PC-9 (cell line): ENCODE results near the gene PKD1L1. TPM values are rescaled to one million over a fixed set of nuclear protein-coding genes. Genes with fewer than 3 reads are reported as not detected.

Source experiments
- BruUV-seq: library from RNA; stranded (reverse); fragments of 400-500 nt; replicated peaks from 2 replicates; lab custom pipeline; 2021; lab: Mats Ljungman, UMichigan
- CTCF ChIA-PET: fragments of 300-600 bp; sonication (Branson Sonifier 250); formaldehyde crosslinking; loops from one replicate; lab custom pipeline; 2022; ENCODE audit warnings: antibody characterized with exemption; lab: Charles Lee
- POLR2A ChIA-PET: fragments of 300-600 bp; sonication (Branson Sonifier 250); formaldehyde crosslinking; loops from one replicate; lab custom pipeline; 2022; ENCODE audit warnings: antibody characterized with exemption; ENCODE audit not compliant: unreplicated experiment; lab: Charles Lee
- DNase-seq, 2 experiments: peaks; one replicate each; pipeline versions ENCODE4 v3.0.0 to v3.0.0-alpha.2; 2015 to 2022; ENCODE audit warnings: mixed read lengths in 1 of 2
- H2AFZ ChIP-seq: fragments of 200-600 bp; sonication (generic); 2 replicates; pipeline ENCODE4 v1.8.1; 2017; ENCODE audit warnings: antibody characterized with exemption
- H3F3A ChIP-seq: fragments of 200-600 bp; sonication (generic); 2 replicates; pipeline ENCODE4 v1.8.1; 2017; ENCODE audit warnings: antibody characterized with exemption, mild to moderate bottlenecking, low read depth; ENCODE audit not compliant: insufficient read depth
- H3K27ac ChIP-seq: fragments of 200-600 bp; sonication (generic); 2 replicates; pipeline ENCODE4 v1.6.1; 2016; ENCODE audit warnings: mixed run types
- H3K27me3 ChIP-seq: fragments of 200-600 bp; sonication (generic); 2 replicates; pipeline ENCODE4 v1.6.1; 2016; ENCODE audit warnings: low read depth, mixed run types; ENCODE audit not compliant: insufficient read depth
- H3K36me3 ChIP-seq: fragments of 200-600 bp; sonication (generic); 2 replicates; pipeline ENCODE4 v1.6.1; 2016; ENCODE audit warnings: low read depth, mixed run types
- H3K4me1 ChIP-seq: fragments of 200-600 bp; sonication (generic); replicated peaks from 2 replicates; pipeline ENCODE4 v1.6.1; 2016; ENCODE audit warnings: mixed run types; ENCODE audit not compliant: insufficient read depth
- H3K4me2 ChIP-seq: fragments of 200-600 bp; sonication (generic); 2 replicates; pipeline ENCODE4 v1.6.1; 2017; ENCODE audit warnings: mixed run types
- H3K4me3 ChIP-seq: fragments of 200-600 bp; sonication (generic); 2 replicates; pipeline ENCODE4 v1.6.1; 2016; ENCODE audit warnings: mixed run types
- H3K79me2 ChIP-seq: fragments of 200-600 bp; sonication (generic); 2 replicates; pipeline ENCODE4 v1.6.1; 2017; ENCODE audit warnings: low read depth, mixed run types
- H3K9me2 ChIP-seq: fragments of 200-600 bp; sonication (generic); 2 replicates; pipeline ENCODE4 v1.8.1; 2017; ENCODE audit warnings: mild to moderate bottlenecking; ENCODE audit not compliant: insufficient read depth
- H3K9me3 ChIP-seq: fragments of 200-600 bp; sonication (generic); 2 replicates; pipeline ENCODE4 v1.8.1; 2016; ENCODE audit warnings: low read depth; ENCODE audit not compliant: insufficient read depth
- H4K20me1 ChIP-seq: fragments of 200-600 bp; sonication (generic); 2 replicates; pipeline ENCODE4 v1.8.1; 2017; ENCODE audit not compliant: insufficient read depth
- EZH2 ChIP-seq: fragments of 200-600 bp; sonication (generic); IDR thresholded peaks from 2 replicates; pipeline ENCODE4 v1.8.0; 2017; ENCODE audit warnings: antibody characterized with exemption, low read depth
- intact Hi-C: fragments of 100-400 bp; cut with micrococcal nuclease; formaldehyde crosslinking; loops from one replicate; pipeline ENCODE4 v1.10.0; 2022; ENCODE audit not compliant: unreplicated experiment
- total RNA-seq: library from RNA; stranded (reverse); gene quantifications from 2 replicates; pipeline ENCODE4 v1.2.3, GENCODE V29; 2021
- TF ChIP-seq, protein P1 (sequence below): fragments of 200-600 bp; sonication (generic); conservative IDR thresholded peaks from 2 replicates; pipeline ENCODE4 v1.6.1; 2017; ENCODE audit warnings: mixed run types, antibody characterized with exemption, mild to moderate bottlenecking, moderate library complexity

PKD1L1 gene
- total RNA-seq, 1 experiment from 2014 or later = 0.07 TPM

DNA sequence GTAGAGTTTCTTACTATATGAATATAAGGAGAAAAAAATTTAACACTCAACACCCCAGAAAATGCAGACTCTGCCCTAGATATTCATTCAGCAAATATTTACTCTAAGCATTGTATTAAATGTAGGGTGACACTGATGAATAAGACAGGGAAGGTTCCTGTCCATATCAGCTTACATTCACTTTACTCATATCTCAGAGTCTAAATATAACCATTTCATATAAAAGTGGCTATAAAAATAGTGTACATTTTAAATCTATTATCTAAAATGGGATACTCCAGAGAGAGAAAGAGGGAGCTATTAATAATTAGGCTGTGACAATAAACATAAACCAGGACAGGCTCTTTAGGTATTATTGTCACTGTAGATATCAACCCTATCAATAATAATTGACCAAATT, 104.0 kb downstream of the PKD1L1 start:
- Histone ChIP-seq H3K9me3 (no peaks in the 10 kb centered on the region), H3K27ac (peak overlapping the region; percentile 72), H4K20me1 (no peaks in the 10 kb centered on the region), H3F3A (peaks cover 30% of the 10 kb centered on the region), H3K79me2 (no peaks in the 10 kb centered on the region), H3K27me3 (no peaks in the 10 kb centered on the region), H3K36me3 (no peaks in the 10 kb centered on the region), H3K4me3 (no peak overlapping the region), H2AFZ (no peak overlapping the region), H3K4me2 (peak overlapping the region; percentile 60), H3K9me2 (no peaks in the 10 kb centered on the region), H3K4me1 (peaks cover 46% of the 10 kb centered on the region)
- peak in 1 of 2 experiments; percentile 75 for DNase-seq
- intact Hi-C loops = no loop called here
- no TSS peak for BruUV-seq
- TF ChIP-seq EZH2 = no peak
- TF ChIP-seq, protein P1, sequence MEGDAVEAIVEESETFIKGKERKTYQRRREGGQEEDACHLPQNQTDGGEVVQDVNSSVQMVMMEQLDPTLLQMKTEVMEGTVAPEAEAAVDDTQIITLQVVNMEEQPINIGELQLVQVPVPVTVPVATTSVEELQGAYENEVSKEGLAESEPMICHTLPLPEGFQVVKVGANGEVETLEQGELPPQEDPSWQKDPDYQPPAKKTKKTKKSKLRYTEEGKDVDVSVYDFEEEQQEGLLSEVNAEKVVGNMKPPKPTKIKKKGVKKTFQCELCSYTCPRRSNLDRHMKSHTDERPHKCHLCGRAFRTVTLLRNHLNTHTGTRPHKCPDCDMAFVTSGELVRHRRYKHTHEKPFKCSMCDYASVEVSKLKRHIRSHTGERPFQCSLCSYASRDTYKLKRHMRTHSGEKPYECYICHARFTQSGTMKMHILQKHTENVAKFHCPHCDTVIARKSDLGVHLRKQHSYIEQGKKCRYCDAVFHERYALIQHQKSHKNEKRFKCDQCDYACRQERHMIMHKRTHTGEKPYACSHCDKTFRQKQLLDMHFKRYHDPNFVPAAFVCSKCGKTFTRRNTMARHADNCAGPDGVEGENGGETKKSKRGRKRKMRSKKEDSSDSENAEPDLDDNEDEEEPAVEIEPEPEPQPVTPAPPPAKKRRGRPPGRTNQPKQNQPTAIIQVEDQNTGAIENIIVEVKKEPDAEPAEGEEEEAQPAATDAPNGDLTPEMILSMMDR = no peak
- CTCF ChIA-PET = no interaction called here
- POLR2A ChIA-PET = interaction anchor here (0.6 to 0.7 kb wide), 3 partner anchors 106 to 362 kb away, joined by 3 to 4 read pairs (median 4); no protein-coding TSS in a partner anchor

- no TSS peak for BruUV-seq
- ChIA-PET CTCF (no interaction called here), POLR2A (no interaction called here)
- no peak overlapping the region for H3K4me3 ChIP-seq
- intact Hi-C loops = no loop called here
- no peak overlapping the region for H3K27ac ChIP-seq
- H3F3A ChIP-seq = peaks cover 30% of the 10 kb centered on the region
- H4K20me1 ChIP-seq = no peaks in the 10 kb centered on the region
- H3K4me2 ChIP-seq = peak overlapping the region; percentile 60; the same call in 1 of the 2 replicates
- H3K27me3 ChIP-seq = no peaks in the 10 kb centered on the region
- no peak overlapping the region for H2AFZ ChIP-seq
- no peaks in the 10 kb centered on the region for H3K9me2 ChIP-seq
- TF ChIP-seq, protein P1 = no peak
- TF ChIP-seq EZH2 = no peak
- H3K9me3 ChIP-seq = no peaks in the 10 kb centered on the region
- H3K4me1 ChIP-seq = peaks cover 46% of the 10 kb centered on the region
- no peaks in the 10 kb centered on the region for H3K79me2 ChIP-seq
- no peaks in the 10 kb centered on the region for H3K36me3 ChIP-seq
- DNase-seq = no peak
Measured at GRCh38 chr7:47843291-47843690, 105.0 kb downstream of the PKD1L1 start.

DNA sequence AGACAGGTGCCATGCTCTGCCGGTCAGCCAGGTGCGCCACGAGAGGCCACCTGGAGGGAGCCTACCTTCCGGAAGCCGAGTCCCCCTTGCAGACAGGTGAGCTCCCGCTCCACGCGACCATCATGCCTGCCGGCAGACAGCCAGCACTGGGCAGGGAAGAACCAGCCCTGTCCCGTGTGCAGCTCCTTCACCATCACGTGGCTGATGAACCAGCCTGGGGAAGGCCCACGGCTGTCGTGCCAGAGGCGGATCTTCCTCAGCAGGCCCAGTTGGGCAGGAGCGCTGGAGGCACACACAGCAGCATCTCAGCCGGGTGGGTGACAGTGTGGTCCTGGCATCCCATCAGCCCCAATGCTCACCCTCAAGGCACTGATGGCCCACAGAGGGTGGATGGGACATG, 108.9 kb downstream of the PKD1L1 start:
- no peak for DNase-seq
- Histone ChIP-seq H3K4me1 (peaks cover 13% of the 10 kb centered on the region), H2AFZ (no peak overlapping the region), H3K79me2 (no peaks in the 10 kb centered on the region), H3F3A (peaks cover 6% of the 10 kb centered on the region; the same call in 1 of the 2 replicates), H3K4me2 (no peak overlapping the region), H3K9me3 (no peaks in the 10 kb centered on the region), H4K20me1 (no peaks in the 10 kb centered on the region), H3K36me3 (no peaks in the 10 kb centered on the region), H3K27ac (no peak overlapping the region), H3K27me3 (no peaks in the 10 kb centered on the region), H3K9me2 (no peaks in the 10 kb centered on the region), H3K4me3 (no peak overlapping the region)
- POLR2A ChIA-PET = no interaction called here
- intact Hi-C loops = no loop called here
- TF ChIP-seq EZH2 = no peak
- TF ChIP-seq, protein P1 = no peak
- BruUV-seq = no TSS peak
- CTCF ChIA-PET = no interaction called here
